K562 (cell line): ENCODE data around the gene RECK. TPM values are rescaled to one million over a fixed set of nuclear protein-coding genes. Genes with fewer than 3 reads are reported as not detected.

Experiments used
- ATAC-seq: fragments of 200-7000 bp; cut with Tn5 transposase; 3 replicates; pipeline ENCODE4 v1.9.1; 2020; ENCODE audit warnings: moderate library complexity
- BruUV-seq: library from RNA; stranded (reverse); fragments of 400-500 nt; replicated peaks from 2 replicates; lab custom pipeline; 2021; lab: Mats Ljungman, UMichigan
- CTCF ChIA-PET: fragments of 300-600 bp; formaldehyde crosslinking; extraction: SDS; loops from one replicate; lab custom pipeline; 2021; ENCODE audit warnings: low intra/inter-chr PET ratio; lab: Yijun Ruan, JAX
- POLR2A ChIA-PET: fragments of 300-600, 350-650 bp; sonication (Branson Sonifier 250); formaldehyde crosslinking; extraction: SDS; loops from one replicate; lab custom pipeline; 2021; ENCODE audit warnings: antibody characterized with exemption, inconsistent platforms; lab: Yijun Ruan, JAX
- DNase-seq, 4 experiments: peaks; one replicate each; pipeline versions ENCODE4 v3.0.0 to v3.0.0-alpha.2; 2011 to 2018; ENCODE audit warnings: low spot score in 3 of 4, mixed read lengths in 3 of 4; ENCODE audit errors: extremely low read depth in 1 of 4
- FAIRE-seq: peaks from 2 replicates; lab custom pipeline; 2011; peaks lifted over from hg19 to GRCh38; lab: Jason Lieb, UNC
- H2AFZ ChIP-seq: 2 replicates; pipeline ENCODE4 v1.6.0; 2011; ENCODE audit warnings: low read depth, low read length, control low read depth, inconsistent platforms
- H3K27ac ChIP-seq: fragments of 200-600 bp; 3 replicates; pipeline ENCODE4 v1.8.0; 2011; ENCODE audit warnings: low read depth, mild to moderate bottlenecking, control low read depth, inconsistent platforms, low read length, moderate library complexity, mixed read lengths; ENCODE audit errors: extremely low read depth
- H3K27me3 ChIP-seq, 2 experiments: fragments of 300-600 bp in 1 of 2; 2 replicates in 1 of 2; 3 replicates in 1 of 2; pipeline versions ENCODE4 v1.6.0 to v1.8.0; 2011; ENCODE audit warnings: inconsistent platforms in 2 of 2, low read length in 2 of 2, mild to moderate bottlenecking in 1 of 2, mixed read lengths in 1 of 2, moderate library complexity in 1 of 2; ENCODE audit not compliant: control insufficient read depth in 2 of 2, insufficient read depth in 2 of 2
- H3K36me3 ChIP-seq: fragments of 300-600 bp; 3 replicates; pipeline ENCODE4 v1.8.0; 2011; ENCODE audit warnings: mild to moderate bottlenecking, low read length, inconsistent platforms; ENCODE audit not compliant: control insufficient read depth, insufficient read depth
- H3K4me1 ChIP-seq, 2 experiments: fragments of 200-600 bp in 1 of 2; replicated peaks in 1 of 2; 2 replicates in 1 of 2; 3 replicates in 1 of 2; pipeline versions ENCODE4 v1.5.1 to v1.8.0; 2011; ENCODE audit warnings: inconsistent platforms in 2 of 2, low read length in 2 of 2, mild to moderate bottlenecking in 1 of 2, mixed read lengths in 1 of 2, moderate library complexity in 1 of 2; ENCODE audit not compliant: control insufficient read depth in 2 of 2, insufficient read depth in 2 of 2
- H3K4me2 ChIP-seq: 2 replicates; pipeline ENCODE4 v1.6.1; 2011; ENCODE audit warnings: low read length, control low read depth, inconsistent platforms, mixed read lengths; ENCODE audit not compliant: insufficient read depth
- H3K4me3 ChIP-seq: fragments of 200-600 bp; sonication (generic), shearing (Covaris generic); 2 replicates; pipeline ENCODE4 v1.5.1; 2016; ENCODE audit warnings: control low read depth, inconsistent platforms
- H3K79me2 ChIP-seq: fragments of 200-600 bp; 3 replicates; pipeline ENCODE4 v1.8.0; 2011; ENCODE audit warnings: low read length, inconsistent platforms; ENCODE audit not compliant: control insufficient read depth, insufficient read depth
- H3K9ac ChIP-seq, 2 experiments: 2 replicates each; pipeline versions ENCODE4 v1.6.0 to v1.6.1; 2011; ENCODE audit warnings: low read depth in 2 of 2, low read length in 2 of 2, control low read depth in 1 of 2, inconsistent platforms in 1 of 2, mild to moderate bottlenecking in 1 of 2, mixed read lengths in 1 of 2; ENCODE audit not compliant: insufficient read depth in 1 of 2
- H3K9me1 ChIP-seq: one replicate; pipeline ENCODE4 v1.6.0; 2011; ENCODE audit warnings: inconsistent platforms, mild to moderate bottlenecking, low read length, moderate library complexity; ENCODE audit not compliant: control insufficient read depth, insufficient read depth
- H3K9me3 ChIP-seq: replicated peaks from 2 replicates; pipeline ENCODE4 v1.5.1; 2011; ENCODE audit warnings: low read depth, low read length, inconsistent platforms; ENCODE audit not compliant: control insufficient read depth, insufficient read depth
- H4K20me1 ChIP-seq: replicated peaks from 2 replicates; pipeline ENCODE4 v1.6.1; 2011; ENCODE audit warnings: low read length, inconsistent platforms, mixed read lengths; ENCODE audit not compliant: control insufficient read depth, insufficient read depth
- BACH1 ChIP-seq: fragments of 200-800 bp; sonication (Bioruptor generic); IDR thresholded peaks from 2 replicates; pipeline ENCODE4 v1.6.1; 2016; ENCODE audit warnings: missing genetic modification characterization, missing compliant biosample characterization
- BRF2 ChIP-seq: IDR thresholded peaks from 3 replicates; pipeline ENCODE4 v1.6.1; 2011; ENCODE audit warnings: borderline replicate concordance, mild to moderate bottlenecking; ENCODE audit not compliant: insufficient read length, insufficient read depth
- CEBPB ChIP-seq: fragments of 450-650 bp; IDR thresholded peaks from 2 replicates; pipeline ENCODE4 v1.6.1; 2016; ENCODE audit warnings: missing genetic modification characterization, missing compliant biosample characterization
- CHAMP1 ChIP-seq: fragments of 450-650 bp; IDR thresholded peaks from 2 replicates; pipeline ENCODE4 v1.6.1; 2016; ENCODE audit warnings: mild to moderate bottlenecking
- FOS ChIP-seq: IDR thresholded peaks from 3 replicates; pipeline ENCODE4 v1.6.1; 2011; ENCODE audit not compliant: insufficient read length; ENCODE audit errors: extremely low read depth
- HDGF ChIP-seq: fragments of 450-650 bp; IDR thresholded peaks from 2 replicates; pipeline ENCODE4 v1.6.1; 2016
- KDM2B ChIP-seq: fragments of 250-450 bp; sonication (Bioruptor Pico); IDR thresholded peaks from 2 replicates; pipeline ENCODE4 v1.8.0; 2021; ENCODE audit warnings: mild to moderate bottlenecking, moderate library complexity
- KLF10 ChIP-seq: fragments of 250-450 bp; sonication (Bioruptor Pico); IDR thresholded peaks from 2 replicates; pipeline ENCODE4 v1.6.1; 2021; ENCODE audit warnings: matching md5 sums
- MEF2A ChIP-seq: IDR thresholded peaks from 2 replicates; pipeline ENCODE4 v1.6.1; 2011; ENCODE audit warnings: low read depth, mild to moderate bottlenecking, low read length, moderate library complexity; ENCODE audit not compliant: control insufficient read depth
- NCOA1 ChIP-seq: fragments of 450-650 bp; IDR thresholded peaks from 2 replicates; pipeline ENCODE4 v1.6.1; 2016; ENCODE audit warnings: low read depth
- RBM15 ChIP-seq: fragments of 200-400 bp; formaldehyde crosslinking; IDR thresholded peaks from 2 replicates; pipeline ENCODE4 v1.6.1; 2018; ENCODE audit warnings: mild to moderate bottlenecking, low read length, moderate library complexity; ENCODE audit not compliant: insufficient read depth
- RBM39 ChIP-seq: fragments of 200-400 bp; formaldehyde crosslinking; optimal IDR thresholded peaks from 2 replicates; pipeline ENCODE3; 2018; ENCODE audit warnings: low read depth, low read length
- TRIM24 ChIP-seq, 2 experiments: fragments of 450-650 bp; IDR thresholded peaks; 2 replicates each; pipeline ENCODE4 v1.6.1; 2016
- ZBTB26 ChIP-seq: fragments of 450-650 bp; formaldehyde crosslinking; IDR thresholded peaks from 2 replicates; pipeline ENCODE4 v1.4.0; 2022; ENCODE audit warnings: missing genetic modification characterization
- ZNF217 ChIP-seq: sonication (generic); formaldehyde crosslinking; IDR thresholded peaks from 2 replicates; pipeline ENCODE4 v1.8.0; 2022; ENCODE audit warnings: mild to moderate bottlenecking, missing genetic modification reagents
- ZNF354B ChIP-seq: fragments of 250-450 bp; sonication (Bioruptor Pico); IDR thresholded peaks from 2 replicates; pipeline ENCODE4 v1.4.0; 2020
- ZNF384 ChIP-seq: IDR thresholded peaks from 2 replicates; pipeline ENCODE4 v1.6.1; 2012; ENCODE audit warnings: low read depth, low read length, improper control_type of control experiment
- ZNF398 ChIP-seq: fragments of 250-450 bp; sonication (Bioruptor Pico); IDR thresholded peaks from 2 replicates; pipeline ENCODE4 v1.8.0; 2021; ENCODE audit warnings: moderate library complexity, mild to moderate bottlenecking, inconsistent platforms
- ZNF644 ChIP-seq: fragments of 200-800 bp; sonication (Bioruptor generic); IDR thresholded peaks from 2 replicates; pipeline ENCODE4 v1.6.1; 2016; ENCODE audit warnings: low read depth, missing genetic modification characterization, missing compliant biosample characterization
- WGBS: fragments of 100-300 bp; shearing (Covaris generic); methylation state at CpG from one replicate; pipeline ENCODE4 v1.1.6; 2016; ENCODE audit warnings: low coverage, mixed read lengths; ENCODE audit not compliant: insufficient coverage; ENCODE audit errors: missing lambda C conversion rate; 5-methylcytosine and 5-hydroxymethylcytosine counted together
- in situ Hi-C: fragments of 300-500 bp; cut with MboI; formaldehyde crosslinking; loops from 4 replicates; pipeline ENCODE4 v1.15.0; 2018; ENCODE audit warnings: inconsistent platforms, mixed read lengths
- intact Hi-C: fragments of 100-400 bp; cut with micrococcal nuclease; formaldehyde crosslinking; loops from 2 replicates; pipeline ENCODE4 v1.14.2; 2022
- polyA plus RNA-seq, 8 experiments: library from polyadenylated mRNA; depleted of rRNA in 4 of 8; stranded (reverse) in 5 of 8; unstranded in 3 of 8; fragments of >200 nt; fragmentation: Nextera tagmentation in 2 of 8; fragmentation: Illumina TruSeq in 1 of 8; extraction: Ambion mirVana in 2 of 8; extraction: Trizol in 1 of 8; gene quantifications; 2 replicates each; pipeline versions ENCODE4 v1.2.1 to v1.2.3, GENCODE V29; 2011 to 2014; ENCODE audit warnings: inconsistent platforms in 1 of 8, missing spikeins in 1 of 8
- total RNA-seq, 7 experiments: library from RNA; depleted of rRNA in 6 of 7; stranded (reverse); fragments of >200 nt in 6 of 7; fragmentation: Illumina TruSeq in 2 of 7; extraction: Trizol in 2 of 7; gene quantifications; 2 replicates each; pipeline versions ENCODE4 v1.2.1 to v1.2.3, GENCODE V29; 2011 to 2021; ENCODE audit warnings: low replicate concordance in 1 of 7

RECK gene
- total and polyA plus RNA-seq, 9 of the 15 experiments (the other 6 are each of a cell fraction or from before 2014, with no cell fraction given), result 0.04 to 0.36 (median 0.16) TPM

- no peak overlapping the region for H3K4me3 ChIP-seq
- BruUV-seq, result no TSS peak
- H3K4me2 ChIP-seq, result no peak overlapping the region
- in situ Hi-C loops (no loop called here), intact Hi-C loops (no loop called here)
- no peaks in the 10 kb centered on the region for H4K20me1 ChIP-seq
- ChIA-PET POLR2A (no interaction called here), CTCF (no interaction called here)
- no peak overlapping the region for H2AFZ ChIP-seq
- H3K27me3 ChIP-seq, result no peaks in the 10 kb centered on the region; a peak in 1 of 5 replicates
- no peak overlapping the region for H3K9ac ChIP-seq
- ATAC-seq, result no peak
- no peak overlapping the region for H3K27ac ChIP-seq
- no peak for FAIRE-seq
- H3K79me2 ChIP-seq, result no peaks in the 10 kb centered on the region
- no peaks in the 10 kb centered on the region for H3K4me1 ChIP-seq
- WGBS, result 0% methylated on average over 2 of the region's 2 CpGs
- no peak for DNase-seq
- H3K36me3 ChIP-seq, result no peaks in the 10 kb centered on the region
- H3K9me3 ChIP-seq, result no peaks in the 10 kb centered on the region
- H3K9me1 ChIP-seq, result no peaks in the 10 kb centered on the region
- TF ChIP-seq ZNF384 (no peak), HDGF (no peak), ZNF217 (CRISPR knock-in tag) (no peak), BRF2 (no peak), MEF2A (no peak), ZNF644 (no peak), ZNF354B (CRISPR knock-in tag) (no peak), CEBPB (tag) (no peak), RBM39 (no peak), KDM2B (CRISPR knock-in tag) (no peak), RBM15 (no peak), NCOA1 (no peak), CHAMP1 (no peak), BACH1 (tag) (no peak), ZNF398 (CRISPR knock-in tag) (no peak), TRIM24 (IDR thresholded peaks at IDR 0.05) (no peak), FOS (no peak), KLF10 (CRISPR knock-in tag) (no peak), ZBTB26 (CRISPR knock-in tag) (no peak)
These were observed 14.6 kb downstream of the RECK start for GRCh38 chr9:36051317-36051716.
